Duodenal mucosa (tissue), 2 donors: Measurements from ENCODE around the gene ZNF80.
"Not testable (repeated sequence)": the region's sequence is repeated elsewhere in the genome, so short reads cannot be mapped to it uniquely, and the experiment has no call there.

Experiments used
- H3K27ac ChIP-seq: one replicate; pipeline ENCODE4 v1.7.0; 2013; ENCODE audit warnings: low read depth, low read length
- H3K27me3 ChIP-seq, 2 donors: one replicate each; pipeline ENCODE4 v1.7.0; 2013; ENCODE audit warnings: low read length in 2 of 2, control low read depth in 1 of 2; ENCODE audit not compliant: insufficient read depth in 2 of 2, control insufficient read depth in 1 of 2
- H3K36me3 ChIP-seq, 2 donors: one replicate each; pipeline ENCODE4 v1.7.0; 2013; ENCODE audit warnings: low read length in 2 of 2, control low read depth in 1 of 2; ENCODE audit not compliant: insufficient read depth in 2 of 2, control insufficient read depth in 1 of 2
- H3K4me1 ChIP-seq, 2 donors: one replicate each; pipeline ENCODE4 v1.7.0; 2013; ENCODE audit warnings: low read length in 2 of 2, control low read depth in 1 of 2; ENCODE audit not compliant: insufficient read depth in 2 of 2, control insufficient read depth in 1 of 2
- H3K4me3 ChIP-seq, 2 donors: one replicate each; pipeline ENCODE4 v1.7.0; 2013; ENCODE audit warnings: low read length in 2 of 2, low read depth in 1 of 2
- H3K9ac ChIP-seq, 2 donors: one replicate each; pipeline ENCODE4 v1.7.0; 2013; ENCODE audit warnings: low read length in 2 of 2, low read depth in 1 of 2
- H3K9me3 ChIP-seq, 2 donors: one replicate each; pipeline ENCODE4 v1.7.0; 2013; ENCODE audit warnings: low read length in 2 of 2, control low read depth in 1 of 2; ENCODE audit not compliant: control insufficient read depth in 1 of 2

Gene ZNF80

GRCh38 chr3:114252954-114253353 lies 15.6 kb upstream of the ZNF80 start:
- no peak overlapping the region for H3K27ac ChIP-seq
- H3K27me3 ChIP-seq, result no peaks in the 10 kb centered on the region
- H3K36me3 ChIP-seq, result no peaks in the 10 kb centered on the region
- H3K9me3 ChIP-seq, result no peaks in the 10 kb centered on the region
- H3K4me3 ChIP-seq, result no peak overlapping the region
- H3K4me1 ChIP-seq, result no peaks in the 10 kb centered on the region
- H3K9ac ChIP-seq, result no peak overlapping the region

- Histone ChIP-seq H3K4me1 (no peaks in the 10 kb centered on the region), H3K4me3 (no peak overlapping the region), H3K9ac (no peak overlapping the region), H3K27me3 (no peaks in the 10 kb centered on the region), H3K9me3 (no peaks in the 10 kb centered on the region), H3K36me3 (no peaks in the 10 kb centered on the region), H3K27ac (no peak overlapping the region)
Observed at GRCh38 chr3:114242947-114243346, 5.6 kb upstream of the ZNF80 start.

GRCh38 chr3:114241262-114241661 lies 3.9 kb upstream of the ZNF80 start:
- no peak overlapping the region for H3K4me3 ChIP-seq
- H3K27me3 ChIP-seq, result no peaks in the 10 kb centered on the region
- no peaks in the 10 kb centered on the region for H3K9me3 ChIP-seq
- H3K36me3 ChIP-seq, result no peaks in the 10 kb centered on the region
- no peak overlapping the region for H3K9ac ChIP-seq
- no peaks in the 10 kb centered on the region for H3K4me1 ChIP-seq
- H3K27ac ChIP-seq, result no peak overlapping the region

GRCh38 chr3:114238146-114238785 lies 888 bp upstream of the ZNF80 start:
- H3K4me3 ChIP-seq, H3K27me3 ChIP-seq, H3K36me3 ChIP-seq, H3K9me3 ChIP-seq, H3K9ac ChIP-seq, H3K27ac ChIP-seq, H3K4me1 ChIP-seq: not testable (repeated sequence)

GRCh38 chr3:114235431-114235830 lies 1.9 kb downstream of the ZNF80 start:
- Histone ChIP-seq H3K9me3 (no peaks in the 10 kb centered on the region), H3K27ac (no peak overlapping the region), H3K9ac (no peak overlapping the region), H3K4me1 (no peaks in the 10 kb centered on the region), H3K4me3 (no peak overlapping the region), H3K36me3 (no peaks in the 10 kb centered on the region), H3K27me3 (no peaks in the 10 kb centered on the region)

- Histone ChIP-seq H3K27me3 (no peaks in the 10 kb centered on the region), H3K4me3 (no peak overlapping the region), H3K9ac (no peak overlapping the region), H3K9me3 (no peaks in the 10 kb centered on the region), H3K4me1 (no peaks in the 10 kb centered on the region), H3K36me3 (no peaks in the 10 kb centered on the region), H3K27ac (no peak overlapping the region)
Observed at GRCh38 chr3:114234745-114235144, 2.6 kb downstream of the ZNF80 start.

GRCh38 chr3:114231616-114232015 lies 5.8 kb downstream of the ZNF80 start:
- no peak overlapping the region for H3K27ac ChIP-seq
- H3K4me1 ChIP-seq, result no peaks in the 10 kb centered on the region

GRCh38 chr3:114227076-114227475 lies 10.3 kb downstream of the ZNF80 start:
- H3K4me1 ChIP-seq, result no peaks in the 10 kb centered on the region

More at GRCh38 chr3:114231616-114232015, 5.8 kb downstream of the ZNF80 start:
- no peaks in the 10 kb centered on the region for H3K9me3 ChIP-seq
- H3K27me3 ChIP-seq, result no peaks in the 10 kb centered on the region
- no peak overlapping the region for H3K9ac ChIP-seq
- no peak overlapping the region for H3K4me3 ChIP-seq
- no peaks in the 10 kb centered on the region for H3K36me3 ChIP-seq

GRCh38 chr3:114226313-114226712 lies 11.1 kb downstream of the ZNF80 start:
- H3K9ac ChIP-seq, result no peak overlapping the region
- no peak overlapping the region for H3K4me3 ChIP-seq
- no peak overlapping the region for H3K27ac ChIP-seq
- no peaks in the 10 kb centered on the region for H3K4me1 ChIP-seq
- no peaks in the 10 kb centered on the region for H3K27me3 ChIP-seq
- peaks cover 5 to 12% of the 10 kb centered on the region in 2 donors for H3K9me3 ChIP-seq
- no peaks in the 10 kb centered on the region for H3K36me3 ChIP-seq

More at GRCh38 chr3:114227076-114227475, 10.3 kb downstream of the ZNF80 start:
- H3K4me3 ChIP-seq, result no peak overlapping the region
- H3K36me3 ChIP-seq, result no peaks in the 10 kb centered on the region
- no peak overlapping the region for H3K27ac ChIP-seq
- no peak overlapping the region for H3K9ac ChIP-seq
- peaks cover 5 to 12% of the 10 kb centered on the region in 2 donors for H3K9me3 ChIP-seq
- H3K27me3 ChIP-seq, result no peaks in the 10 kb centered on the region

GRCh38 chr3:114223143-114223542 lies 14.2 kb downstream of the ZNF80 start:
- Histone ChIP-seq H3K36me3 (no peaks in the 10 kb centered on the region), H3K9me3 (peaks cover 5 to 12% of the 10 kb centered on the region in 2 donors), H3K27ac (no peak overlapping the region), H3K4me3 (no peak overlapping the region), H3K4me1 (no peaks in the 10 kb centered on the region), H3K9ac (no peak overlapping the region), H3K27me3 (no peaks in the 10 kb centered on the region)

GRCh38 chr3:114221881-114222264 lies 15.5 kb downstream of the ZNF80 start:
- H3K4me1 ChIP-seq, result no peaks in the 10 kb centered on the region
- no peak overlapping the region for H3K9ac ChIP-seq
- H3K27ac ChIP-seq, result no peak overlapping the region
- no peaks in the 10 kb centered on the region for H3K27me3 ChIP-seq
- H3K4me3 ChIP-seq, result no peak overlapping the region
- H3K9me3 ChIP-seq, result peaks cover 5 to 12% of the 10 kb centered on the region in 2 donors
- no peaks in the 10 kb centered on the region for H3K36me3 ChIP-seq
